Astrocyte of the cerebellum (primary cell): ENCODE results near the gene DEAF1.

Experiments used
- DNase-seq: peaks from one replicate; pipeline ENCODE4 v3.0.0-alpha.2; 2011; ENCODE audit warnings: low read depth
- H3K4me3 ChIP-seq: 2 replicates; pipeline ENCODE4 v1.5.1; 2011; ENCODE audit warnings: mild to moderate bottlenecking, low read depth, low read length, moderate library complexity
- CTCF ChIP-seq: IDR thresholded peaks from 2 replicates; pipeline ENCODE4 v1.5.1; 2012; ENCODE audit warnings: low read length, low read depth, moderate library complexity, mild to moderate bottlenecking; ENCODE audit errors: missing control alignments
- in situ Hi-C: cut with HindIII; loops from 2 replicates; pipeline ENCODE4 v1.10.0; 2017; ENCODE audit warnings: low sequenced_read_pairs

DEAF1 gene

GRCh38 chr11:637593-638521 lies 57.2 kb downstream of the DEAF1 start:
- peak overlapping the region; percentile 14 for H3K4me3 ChIP-seq
- in situ Hi-C loops = no loop called here
- DNase-seq = no peak
- no peak for TF ChIP-seq CTCF

GRCh38 chr11:637333-637592 lies 57.8 kb downstream of the DEAF1 start:
- DNase-seq = no peak
- in situ Hi-C loops = no loop called here
- peak overlapping the region; percentile 14 for H3K4me3 ChIP-seq
- no peak for TF ChIP-seq CTCF

GRCh38 chr11:636511-637332 lies 58.3 kb downstream of the DEAF1 start, which contains the start of gene DRD4:
Gene DRD4, plus strand, starts transcription at chr11:637269. Its CDS starts 36 bp downstream, at chr11:637305.
- no peak for TF ChIP-seq CTCF

GRCh38 chr11:635945-636510 lies 59.0 kb downstream of the DEAF1 start:
- no peak for TF ChIP-seq CTCF
- DNase-seq = no peak
- in situ Hi-C loops = no loop called here
- H3K4me3 ChIP-seq = no peak overlapping the region

More at GRCh38 chr11:636511-637332, 58.3 kb downstream of the DEAF1 start, which contains the start of gene DRD4:
- in situ Hi-C loops = no loop called here
- no peak for DNase-seq
- peak within 1 kb of the TSS; percentile 14 for H3K4me3 ChIP-seq

- no peak for DNase-seq
- no peak for TF ChIP-seq CTCF
- no peak overlapping the region for H3K4me3 ChIP-seq
- in situ Hi-C loops = no loop called here
These were observed 64.2 kb downstream of the DEAF1 start for GRCh38 chr11:630871-631270.

GRCh38 chr11:629237-629583 lies 65.8 kb downstream of the DEAF1 start:
- TF ChIP-seq CTCF = peak; percentile 7
- DNase-seq = no peak

More at GRCh38 chr11:629237-629583, 65.8 kb downstream of the DEAF1 start:
- in situ Hi-C loops = no loop called here
- no peak overlapping the region for H3K4me3 ChIP-seq
